Endothelial cell of umbilical vein (primary cell): ENCODE measurements around the gene FBXW11. TPM values are rescaled to one million over a fixed set of nuclear protein-coding genes. Genes with fewer than 3 reads are reported as not detected.

ENCODE experiments used
- BruUV-seq: library from RNA; stranded (reverse); fragments of 400-500 nt; replicated peaks from 2 replicates; lab custom pipeline; 2021; lab: Mats Ljungman, UMichigan
- CTCF ChIA-PET: fragments of 300-600, 350-600 bp; sonication (Branson Sonifier 250); formaldehyde crosslinking; loops from one replicate; lab custom pipeline; 2021; ENCODE audit warnings: antibody characterized with exemption, inconsistent platforms; lab: Charles Lee
- POLR2A ChIA-PET: fragments of 300-600, 350-600 bp; sonication (Branson Sonifier 250); formaldehyde crosslinking; loops from one replicate; lab custom pipeline; 2021; ENCODE audit warnings: antibody characterized with exemption, inconsistent platforms; lab: Charles Lee
- DNase-seq: peaks from one replicate; pipeline ENCODE4 v3.0.0-alpha.2; 2011; ENCODE audit warnings: low read depth, low spot score
- FAIRE-seq: peaks from 2 replicates; lab custom pipeline; 2011; peaks lifted over from hg19 to GRCh38; lab: Jason Lieb, UNC
- H2AFZ ChIP-seq: 2 replicates; pipeline ENCODE4 v1.6.0; 2012; ENCODE audit warnings: low read depth, low read length, control low read depth, inconsistent platforms
- H3K27ac ChIP-seq: 2 replicates; pipeline ENCODE4 v1.5.1; 2011; ENCODE audit warnings: low read depth, mild to moderate bottlenecking, control low read depth, low read length, moderate library complexity; ENCODE audit not compliant: insufficient read depth
- H3K27me3 ChIP-seq, 2 experiments: 2 replicates each; pipeline versions ENCODE4 v1.6.0 to v1.6.1; 2011; ENCODE audit warnings: low read length in 2 of 2, mixed read lengths in 1 of 2; ENCODE audit not compliant: control insufficient read depth in 2 of 2, insufficient read depth in 2 of 2
- H3K36me3 ChIP-seq, 2 experiments: 2 replicates in 1 of 2; 3 replicates in 1 of 2; pipeline ENCODE4 v1.5.1; 2011; ENCODE audit warnings: low read length in 2 of 2, mild to moderate bottlenecking in 1 of 2, moderate library complexity in 1 of 2; ENCODE audit not compliant: control insufficient read depth in 2 of 2, insufficient read depth in 2 of 2; ENCODE audit errors: extremely low read depth in 1 of 2
- H3K4me1 ChIP-seq: 3 replicates; pipeline ENCODE4 v1.5.1; 2011; ENCODE audit warnings: mild to moderate bottlenecking, low read length; ENCODE audit not compliant: control insufficient read depth, insufficient read depth; ENCODE audit errors: extremely low read depth
- H3K4me2 ChIP-seq: 2 replicates; pipeline ENCODE4 v1.6.1; 2011; ENCODE audit warnings: low read length, control low read depth, mixed read lengths; ENCODE audit not compliant: insufficient read depth
- H3K4me3 ChIP-seq, 3 experiments: fragments of 200-600 bp in 1 of 3; sonication (generic), shearing (Covaris generic) in 1 of 3; replicated peaks in 1 of 3; 2 replicates each; pipeline ENCODE4 v1.5.1; 2011 to 2016; ENCODE audit warnings: control low read depth in 3 of 3, low read length in 3 of 3, mild to moderate bottlenecking in 2 of 3, inconsistent platforms in 1 of 3, low read depth in 1 of 3, moderate library complexity in 1 of 3; ENCODE audit not compliant: insufficient read depth in 1 of 3
- H3K79me2 ChIP-seq: 2 replicates; pipeline ENCODE4 v1.6.0; 2012; ENCODE audit warnings: low read length, inconsistent platforms; ENCODE audit not compliant: control insufficient read depth, insufficient read depth
- H3K9ac ChIP-seq: replicated peaks from 2 replicates; pipeline ENCODE3; 2011; ENCODE audit warnings: low read length, control low read depth; ENCODE audit not compliant: insufficient read depth; ENCODE audit errors: extremely low read depth
- H3K9me1 ChIP-seq: replicated peaks from 3 replicates; pipeline ENCODE4 v1.6.0; 2011; ENCODE audit warnings: mild to moderate bottlenecking, low read length; ENCODE audit not compliant: control insufficient read depth, insufficient read depth; ENCODE audit errors: extremely low read depth
- H3K9me3 ChIP-seq: replicated peaks from 2 replicates; pipeline ENCODE4 v1.5.1; 2012; ENCODE audit warnings: low read length, inconsistent platforms; ENCODE audit not compliant: control insufficient read depth, insufficient read depth
- H4K20me1 ChIP-seq: replicated peaks from 2 replicates; pipeline ENCODE3; 2011; ENCODE audit warnings: mild to moderate bottlenecking, low read length; ENCODE audit not compliant: control insufficient read depth, insufficient read depth; ENCODE audit errors: extremely low read depth
- CTCF ChIP-seq, 2 donors: IDR thresholded peaks; 1 replicate in 1 of 2; 2 replicates in 1 of 2; pipeline ENCODE4 v1.5.1; 2011; ENCODE audit warnings: low read length in 2 of 2, mild to moderate bottlenecking in 2 of 2, moderate library complexity in 2 of 2, control low read depth in 1 of 2, inconsistent platforms in 1 of 2, low read depth in 1 of 2; ENCODE audit not compliant: insufficient read depth in 1 of 2; ENCODE audit errors: extremely low read depth in 1 of 2
- JUN ChIP-seq: IDR thresholded peaks from 2 replicates; pipeline ENCODE4 v1.6.1; 2011; ENCODE audit warnings: borderline replicate concordance, low read depth; ENCODE audit not compliant: insufficient read length, insufficient read depth
- MAX ChIP-seq: IDR thresholded peaks from 2 replicates; pipeline ENCODE4 v1.6.1; 2011; ENCODE audit not compliant: insufficient read depth, insufficient read length
- POLR2AphosphoS5 ChIP-seq: IDR thresholded peaks from 2 replicates; pipeline ENCODE4 v1.6.1; 2012; ENCODE audit warnings: low read depth, mild to moderate bottlenecking, control low read depth, low read length, moderate library complexity; ENCODE audit not compliant: insufficient read depth
- dilution Hi-C: fragments of 300-500 bp; cut with MboI; formaldehyde crosslinking; loops from one replicate; pipeline ENCODE4 v1.15.0; 2019; ENCODE audit warnings: low sequenced_read_pairs; ENCODE audit not compliant: extremely low pct_ligation_motif_present
- intact Hi-C: fragments of 100-400 bp; cut with micrococcal nuclease; formaldehyde crosslinking; loops from one replicate; pipeline ENCODE4 v1.10.0; 2022
- polyA plus RNA-seq, 4 experiments: library from polyadenylated mRNA; depleted of rRNA in 3 of 4; stranded (reverse) in 3 of 4; unstranded in 1 of 4; fragments of >200 nt; gene quantifications; 2 replicates each; pipeline versions ENCODE4 v1.2.1 to v1.2.3, GENCODE V29; 2011 to 2012; ENCODE audit warnings: missing spikeins in 1 of 4
- total RNA-seq: library from RNA; stranded (reverse); gene quantifications from 2 replicates; pipeline ENCODE4 v1.2.3, GENCODE V29; 2021

The FBXW11 gene
- total and polyA plus RNA-seq, 2 donors (not counting 3 experiments of a cell fraction or from before 2014, with no cell fraction given): 30.7 to 44.7 TPM

- Histone ChIP-seq H3K9ac (no peak overlapping the region), H3K4me3 (no peak overlapping the region), H3K27me3 (no peaks in the 10 kb centered on the region), H3K9me3 (no peaks in the 10 kb centered on the region), H2AFZ (no peak overlapping the region), H3K4me2 (no peak overlapping the region), H3K27ac (no peak overlapping the region), H3K9me1 (no peaks in the 10 kb centered on the region), H3K36me3 (peaks cover 0 to 2% of the 10 kb centered on the region in 2 experiments), H4K20me1 (peaks cover 14% of the 10 kb centered on the region), H3K79me2 (peaks cover 17% of the 10 kb centered on the region), H3K4me1 (peaks cover 6% of the 10 kb centered on the region)
- dilution Hi-C loops (no loop called here), intact Hi-C loops (no loop called here)
- no TSS peak for BruUV-seq
- DNase-seq: no peak
- ChIA-PET CTCF (interaction anchor here (0.7 to 6.5 kb wide), 23 partner anchors 9 to 544 kb away, joined by 3 to 292 read pairs (median 5); partner anchors contain the start of genes FBXW11, FGF18 and STK10), POLR2A (no interaction called here)
- TF ChIP-seq POLR2AphosphoS5 (no peak), JUN (no peak)
- no peak for FAIRE-seq
Observed at GRCh38 chr5:171908638-171909037, 97.8 kb downstream of the FBXW11 start.

- no peaks in the 10 kb centered on the region for H3K4me1 ChIP-seq
- H3K36me3 ChIP-seq: peaks cover 0 to 2% of the 10 kb centered on the region in 2 experiments
- H3K4me2 ChIP-seq: no peak overlapping the region
- H3K27me3 ChIP-seq: no peaks in the 10 kb centered on the region
- H3K9ac ChIP-seq: no peak overlapping the region
- H3K4me3 ChIP-seq: no peak overlapping the region
- ChIA-PET POLR2A (no interaction called here), CTCF (interaction anchor here (1.0 to 6.5 kb wide), 22 partner anchors 8 to 543 kb away, joined by 3 to 292 read pairs (median 6); partner anchors contain the start of genes FBXW11, FGF18 and STK10)
- intact Hi-C loops: loop anchor here (1.0 kb wide), 3 partner anchors 278 to 490 kb away; no protein-coding TSS in a partner anchor
- FAIRE-seq: peak; percentile 85
- H3K27ac ChIP-seq: no peak overlapping the region
- dilution Hi-C loops: no loop called here
- BruUV-seq: no TSS peak
- H3K79me2 ChIP-seq: peaks cover 15% of the 10 kb centered on the region
- DNase-seq: peak; percentile 65
- TF ChIP-seq CTCF (IDR thresholded peaks at IDR 0.05; ENCODE audit: extremely low read depth in 1 of 2, insufficient read depth in 1 of 2, low read depth in 1 of 2, low read length in 2 of 2): peak; percentile 52 to 58
- no peak for TF ChIP-seq MAX
- H4K20me1 ChIP-seq: peaks cover 14% of the 10 kb centered on the region
- H3K9me1 ChIP-seq: no peaks in the 10 kb centered on the region
- no peak overlapping the region for H2AFZ ChIP-seq
- no peaks in the 10 kb centered on the region for H3K9me3 ChIP-seq
Observed at GRCh38 chr5:171907725-171908343, 98.6 kb downstream of the FBXW11 start.
